ES-I3 (cell line): ENCODE data around the gene CRYAA.
"Not testable (repeated sequence)": the region's sequence is repeated elsewhere in the genome, so short reads cannot be mapped to it uniquely, and the experiment has no call there.

Experiments
- H3K36me3 ChIP-seq: 2 replicates; pipeline ENCODE4 v1.6.1; 2013; ENCODE audit warnings: mild to moderate bottlenecking, low read length, control low read depth, moderate library complexity; ENCODE audit not compliant: insufficient read depth
- H3K4me1 ChIP-seq: 2 replicates; pipeline ENCODE4 v1.6.1; 2013; ENCODE audit warnings: mild to moderate bottlenecking, control low read depth, low read length; ENCODE audit not compliant: insufficient read depth
- H3K9ac ChIP-seq: 2 replicates; pipeline ENCODE4 v1.6.1; 2013; ENCODE audit warnings: low read depth, mild to moderate bottlenecking, low read length, moderate library complexity
- H3K9me3 ChIP-seq: 2 replicates; pipeline ENCODE4 v1.6.1; 2013; ENCODE audit warnings: mild to moderate bottlenecking, low read length, moderate library complexity; ENCODE audit not compliant: control insufficient read depth, insufficient read depth

Gene CRYAA

GRCh38 chr21:43168708-43169107 is at the start of gene CRYAA:
TSS of gene CRYAA (plus strand) at chr21:43169008. CDS start at chr21:43169100, 92 bp downstream.
- H3K9ac ChIP-seq, H3K4me1 ChIP-seq, H3K36me3 ChIP-seq, H3K9me3 ChIP-seq: not testable (repeated sequence)

- H3K9ac ChIP-seq, result not testable (repeated sequence)
These were observed 38.7 kb upstream of the CRYAA start for GRCh38 chr21:43130094-43130493.

GRCh38 chr21:43134520-43134919 is 34.3 kb upstream of the CRYAA start:
- H3K9me3 ChIP-seq, H3K4me1 ChIP-seq, H3K9ac ChIP-seq, H3K36me3 ChIP-seq: not testable (repeated sequence)

More at GRCh38 chr21:43130094-43130493, 38.7 kb upstream of the CRYAA start:
- H3K4me1 ChIP-seq, H3K36me3 ChIP-seq, H3K9me3 ChIP-seq: not testable (repeated sequence)

- H3K9me3 ChIP-seq, H3K9ac ChIP-seq, H3K4me1 ChIP-seq, H3K36me3 ChIP-seq: not testable (repeated sequence)
These were observed 29.9 kb upstream of the CRYAA start for GRCh38 chr21:43138944-43139343.

- H3K36me3 ChIP-seq, H3K4me1 ChIP-seq: not testable (repeated sequence)
These were observed 27.4 kb upstream of the CRYAA start for GRCh38 chr21:43141407-43141806.

GRCh38 chr21:43146637-43147036 is 22.2 kb upstream of the CRYAA start:
- H3K4me1 ChIP-seq, H3K9ac ChIP-seq, H3K36me3 ChIP-seq, H3K9me3 ChIP-seq: not testable (repeated sequence)

More at GRCh38 chr21:43141407-43141806, 27.4 kb upstream of the CRYAA start:
- not testable (repeated sequence) for H3K9me3 ChIP-seq, H3K9ac ChIP-seq

- not testable (repeated sequence) for H3K9me3 ChIP-seq, H3K4me1 ChIP-seq, H3K36me3 ChIP-seq, H3K9ac ChIP-seq
These were observed 20.8 kb upstream of the CRYAA start for GRCh38 chr21:43147999-43148398.

GRCh38 chr21:43149344-43149743 is 19.5 kb upstream of the CRYAA start:
- not testable (repeated sequence) for H3K4me1 ChIP-seq, H3K9me3 ChIP-seq, H3K36me3 ChIP-seq, H3K9ac ChIP-seq

GRCh38 chr21:43153601-43154000 is 15.2 kb upstream of the CRYAA start:
- H3K36me3 ChIP-seq, H3K9me3 ChIP-seq, H3K4me1 ChIP-seq, H3K9ac ChIP-seq: not testable (repeated sequence)

GRCh38 chr21:43159279-43160175 is 9.3 kb upstream of the CRYAA start:
- H3K4me1 ChIP-seq, H3K36me3 ChIP-seq, H3K9ac ChIP-seq, H3K9me3 ChIP-seq: not testable (repeated sequence)

GRCh38 chr21:43161826-43162707 is 6.7 kb upstream of the CRYAA start:
- H3K36me3 ChIP-seq, H3K4me1 ChIP-seq, H3K9me3 ChIP-seq, H3K9ac ChIP-seq: not testable (repeated sequence)

GRCh38 chr21:43162708-43163205 is 6.1 kb upstream of the CRYAA start:
- not testable (repeated sequence) for H3K9ac ChIP-seq, H3K4me1 ChIP-seq, H3K36me3 ChIP-seq, H3K9me3 ChIP-seq

GRCh38 chr21:43164823-43165222 is 4.0 kb upstream of the CRYAA start:
- not testable (repeated sequence) for H3K9ac ChIP-seq, H3K9me3 ChIP-seq, H3K36me3 ChIP-seq, H3K4me1 ChIP-seq

GRCh38 chr21:43165734-43166133 is 3.1 kb upstream of the CRYAA start:
- not testable (repeated sequence) for H3K36me3 ChIP-seq, H3K9ac ChIP-seq, H3K9me3 ChIP-seq, H3K4me1 ChIP-seq
